HG02943 (cell line): Measurements from ENCODE around the gene JARID2.

Source experiments
- ATAC-seq: cut with Tn5 transposase; IDR thresholded peaks from one replicate; pipeline ENCODE4 v1.9.1; 2021; ENCODE audit warnings: mild to moderate bottlenecking, low read depth, moderate library complexity; ENCODE audit not compliant: unreplicated experiment

Gene JARID2

GRCh38 chr6:15330174-15330944 is 84.5 kb downstream of the JARID2 start:
- ATAC-seq, result no peak

- ATAC-seq, result no peak
Measured at GRCh38 chr6:15331143-15331542, 85.3 kb downstream of the JARID2 start.

DNA sequence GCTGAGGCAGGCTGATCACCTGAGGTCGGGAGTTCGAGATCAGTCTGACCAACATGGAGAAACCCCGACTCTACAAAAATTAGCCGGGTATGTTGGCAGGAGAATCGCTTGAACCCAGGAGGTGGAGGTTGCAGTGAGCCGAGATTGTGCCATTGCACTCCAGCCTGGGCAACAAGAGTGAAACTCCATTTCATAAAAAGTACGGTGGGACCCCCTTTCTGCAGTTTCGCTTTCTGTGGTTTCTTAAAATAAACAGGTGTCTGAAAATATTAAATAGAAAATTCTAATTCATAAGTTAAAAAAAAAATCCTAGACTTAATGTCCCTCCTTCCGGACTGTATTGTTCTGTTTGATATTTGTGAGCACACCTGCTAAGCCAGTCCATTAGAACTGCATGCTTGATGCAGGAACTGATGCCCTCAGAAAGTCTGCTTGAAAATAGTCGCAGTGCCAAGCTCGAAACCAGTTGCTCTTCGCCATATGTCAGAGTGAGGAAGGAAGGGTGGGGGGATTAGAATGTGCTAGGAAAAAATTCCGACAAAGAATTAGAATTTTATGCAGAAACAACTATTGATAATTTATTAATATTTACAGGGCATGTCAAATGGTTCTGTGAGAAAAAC is 85.9 kb downstream of the JARID2 start:
- ATAC-seq, result no peak

DNA sequence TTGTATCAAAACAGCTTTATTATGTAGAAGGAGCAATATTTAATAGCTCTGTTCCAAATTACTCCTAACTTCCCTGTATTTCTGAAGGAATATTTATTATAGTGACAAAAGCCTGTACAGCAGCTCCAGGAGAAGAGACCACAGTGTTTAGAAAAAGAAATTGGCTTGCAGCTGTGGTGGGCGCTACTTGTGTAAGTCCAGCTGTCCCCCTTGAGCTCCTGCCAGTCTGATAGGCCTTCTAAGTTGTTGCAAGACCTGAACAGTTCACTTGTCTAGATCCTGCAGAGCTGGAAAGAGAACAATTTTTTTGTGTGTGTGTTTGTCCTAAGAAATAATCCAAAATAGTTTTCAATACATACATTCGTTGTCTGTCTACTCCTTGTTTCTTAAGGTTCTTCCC is 86.6 kb downstream of the JARID2 start:
- no peak for ATAC-seq

- no peak for ATAC-seq
Measured at GRCh38 chr6:15335385-15335784, 89.5 kb downstream of the JARID2 start.

GRCh38 chr6:15335916-15336315 is 90.0 kb downstream of the JARID2 start:
- no peak for ATAC-seq

DNA sequence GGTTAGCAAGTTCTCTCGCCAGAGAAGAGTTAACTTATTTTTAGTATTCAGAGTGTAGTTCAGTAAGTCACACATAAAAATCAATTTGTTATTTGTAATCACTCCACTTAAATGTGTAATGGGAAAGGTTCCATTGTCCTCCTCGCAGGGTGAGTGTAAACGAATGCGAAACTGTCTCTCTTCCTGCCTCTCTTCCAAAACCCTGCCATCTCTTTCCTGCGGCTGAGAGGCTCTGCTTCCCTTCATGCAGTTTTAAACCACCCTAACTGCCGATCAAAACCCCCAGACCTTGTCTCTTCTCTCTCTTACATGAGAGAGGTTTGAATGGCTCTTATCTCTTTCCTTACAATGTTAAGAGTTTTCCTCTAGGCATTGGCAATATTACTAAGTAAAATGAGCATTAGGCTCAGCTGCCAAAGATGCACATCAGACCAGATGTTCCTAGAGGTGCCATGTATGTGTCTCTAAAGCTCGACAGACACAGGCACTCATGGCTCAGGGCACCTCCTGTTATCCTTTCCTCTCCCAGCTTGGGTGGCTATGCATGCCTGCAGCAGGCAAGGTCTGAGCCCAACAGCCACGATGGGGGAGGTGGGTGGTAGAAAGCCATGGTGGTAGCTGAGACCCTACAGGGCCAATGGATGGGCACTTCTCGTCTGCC is 91.2 kb downstream of the JARID2 start:
- no peak for ATAC-seq

GRCh38 chr6:15337582-15337981 is 91.7 kb downstream of the JARID2 start:
- ATAC-seq, result no peak

DNA sequence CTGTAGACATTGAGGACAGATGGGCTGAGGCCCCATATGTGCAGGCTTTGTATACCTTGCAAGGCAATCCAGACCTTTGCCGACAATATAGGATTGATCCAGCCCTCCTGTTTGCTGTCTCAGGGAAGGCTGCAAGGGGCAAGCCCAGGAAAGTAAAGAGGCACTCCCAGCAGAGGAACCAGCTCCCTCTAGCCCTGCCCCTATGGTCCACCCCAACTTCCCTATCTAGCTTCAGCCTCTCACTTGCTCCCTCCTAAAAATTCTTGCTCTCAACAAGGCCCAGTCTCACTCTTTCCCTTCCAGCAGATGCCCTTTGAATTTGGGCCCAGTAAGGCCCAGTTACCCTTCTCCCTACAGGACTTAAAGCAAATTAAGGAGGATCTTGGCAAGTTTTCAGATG is 92.6 kb downstream of the JARID2 start:
- ATAC-seq, result no peak

- ATAC-seq, result no peak
Measured at GRCh38 chr6:15339081-15339480, 93.2 kb downstream of the JARID2 start.

GRCh38 chr6:15340105-15340601 is 94.3 kb downstream of the JARID2 start:
- no peak for ATAC-seq

DNA sequence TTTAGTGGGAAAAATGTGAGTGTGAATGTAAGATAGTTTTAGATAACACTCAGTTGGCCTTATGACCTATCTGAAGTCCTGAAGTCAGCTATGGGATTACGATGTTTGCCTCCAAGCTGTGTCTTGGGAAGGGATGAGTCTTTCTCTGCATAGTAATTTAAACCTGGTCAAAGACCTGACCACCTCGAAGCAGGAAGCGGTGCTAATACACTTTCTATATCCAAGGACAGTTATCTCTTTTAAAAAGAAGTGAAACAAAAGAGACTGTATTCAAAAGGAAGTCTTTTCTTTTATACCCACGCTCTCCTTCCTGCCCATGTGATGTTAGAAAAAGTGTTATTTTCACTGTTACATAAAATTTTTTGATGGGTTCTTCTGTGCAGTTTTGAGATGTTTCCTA is 94.9 kb downstream of the JARID2 start:
- ATAC-seq, result no peak

- no peak for ATAC-seq
Measured at GRCh38 chr6:15341311-15342001, 95.6 kb downstream of the JARID2 start.

- ATAC-seq, result no peak
Measured at GRCh38 chr6:15342114-15342513, 96.2 kb downstream of the JARID2 start.

GRCh38 chr6:15343490-15344191 is 97.8 kb downstream of the JARID2 start:
- ATAC-seq, result no peak

DNA sequence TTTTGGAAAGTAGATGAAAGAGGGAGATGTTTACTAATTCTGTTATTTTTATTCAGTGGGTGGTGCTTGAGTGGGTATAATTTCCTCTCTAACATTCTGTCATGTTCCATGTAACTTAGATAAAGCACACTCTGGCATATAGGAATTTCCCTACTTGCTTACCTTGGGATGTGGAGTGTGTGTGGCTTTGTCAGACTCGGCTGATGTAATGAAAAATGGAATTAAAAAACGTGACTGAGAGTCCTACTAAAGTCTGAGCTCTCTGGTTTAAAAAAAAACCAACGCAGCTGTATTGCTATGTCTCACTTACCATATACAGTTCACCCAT is 98.3 kb downstream of the JARID2 start:
- ATAC-seq, result no peak

GRCh38 chr6:15344831-15345230 is 99.0 kb downstream of the JARID2 start:
- no peak for ATAC-seq

- ATAC-seq, result no peak
Measured at GRCh38 chr6:15346315-15346714, 100.4 kb downstream of the JARID2 start.

GRCh38 chr6:15348528-15348927 is 102.7 kb downstream of the JARID2 start:
- no peak for ATAC-seq

GRCh38 chr6:15349379-15349778 is 103.5 kb downstream of the JARID2 start:
- no peak for ATAC-seq
